Measurements from ENCODE around the gene CDC14B. TPM values are rescaled to one million over a fixed set of nuclear protein-coding genes. Genes with fewer than 3 reads are reported as not detected.

CDC14B gene
- total RNA-seq: 1 to 10 TPM; 2.7 to 3.1 TPM

DNA sequence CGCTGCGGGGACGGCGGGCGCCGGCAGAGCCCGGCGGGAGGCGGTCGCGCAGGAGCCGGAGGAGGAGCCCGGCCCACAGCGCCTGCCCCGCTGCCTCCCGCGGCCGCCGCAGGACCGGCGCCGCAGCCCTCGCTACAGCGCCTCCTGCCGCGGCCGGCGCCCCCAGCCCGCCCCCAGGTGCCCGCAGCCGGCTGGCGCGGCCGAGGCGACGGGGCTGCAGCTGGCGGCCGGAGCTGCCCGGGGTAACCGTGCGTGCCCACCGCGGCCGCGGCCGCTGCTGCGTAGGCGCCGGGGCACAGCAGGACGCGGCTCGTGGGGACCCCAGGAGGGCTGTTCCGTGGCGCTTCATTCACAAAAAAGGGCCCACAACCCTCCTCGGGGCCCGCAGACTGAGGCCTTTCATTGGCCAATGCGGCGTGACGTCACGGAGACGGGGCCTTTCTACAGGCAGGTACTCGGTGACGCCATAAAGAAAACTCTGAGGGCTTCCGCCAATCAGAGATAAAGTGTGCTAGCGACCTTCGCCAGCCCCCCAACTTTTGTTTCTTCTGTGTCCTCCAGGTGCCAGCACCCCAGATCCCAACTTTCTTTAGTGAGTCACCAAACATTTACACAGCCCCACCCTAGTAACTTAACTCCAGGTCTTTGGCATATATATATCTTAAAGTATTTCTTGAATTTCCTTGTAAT, at the start of gene CDC14B:
Gene CDC14B (minus strand): TSS at position 353 of the 690 bp plus-strand sequence. CDS start 465 bp downstream, outside the sequence.
- ChIA-PET POLR2A (no interaction called here), CTCF (interaction anchor here (1.3 kb wide), 1 partner anchor 9 kb away, joined by 3 read pairs; no protein-coding TSS in a partner anchor)

DNA sequence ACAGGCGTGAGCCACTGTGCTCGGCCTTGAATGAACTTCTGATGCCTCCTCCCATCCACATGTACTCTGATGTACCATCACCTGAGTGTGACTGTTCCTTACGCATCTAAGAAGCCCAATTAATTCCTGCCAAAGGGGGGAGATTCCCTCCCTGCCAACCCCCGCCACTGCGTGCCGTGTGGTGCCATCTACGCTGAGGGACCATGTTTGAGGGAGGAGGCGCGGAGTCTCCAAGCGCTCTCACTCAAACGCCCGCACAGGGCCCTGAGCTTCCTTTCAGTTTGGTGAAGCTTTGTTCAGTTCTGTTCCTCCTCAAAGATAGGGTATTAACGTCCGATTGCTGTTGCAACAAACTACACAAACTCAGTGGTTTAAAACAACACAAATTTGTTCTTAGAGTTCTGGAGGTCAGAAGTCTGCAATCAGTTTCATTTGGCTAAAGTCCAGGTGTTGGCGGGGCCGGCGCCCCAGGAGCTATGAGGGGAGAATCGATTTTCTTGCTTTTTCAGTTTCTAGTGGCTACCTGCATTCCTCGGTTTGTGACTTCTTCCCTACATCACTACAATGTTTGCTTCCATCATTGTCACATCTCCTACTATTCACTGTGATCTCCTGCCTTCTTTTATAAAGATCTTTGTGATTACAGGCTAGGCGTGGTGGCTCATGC, 49.4 kb upstream of the CDC14B start:
- CTCF ChIA-PET: no interaction called here
- POLR2A ChIA-PET: no interaction called here

DNA sequence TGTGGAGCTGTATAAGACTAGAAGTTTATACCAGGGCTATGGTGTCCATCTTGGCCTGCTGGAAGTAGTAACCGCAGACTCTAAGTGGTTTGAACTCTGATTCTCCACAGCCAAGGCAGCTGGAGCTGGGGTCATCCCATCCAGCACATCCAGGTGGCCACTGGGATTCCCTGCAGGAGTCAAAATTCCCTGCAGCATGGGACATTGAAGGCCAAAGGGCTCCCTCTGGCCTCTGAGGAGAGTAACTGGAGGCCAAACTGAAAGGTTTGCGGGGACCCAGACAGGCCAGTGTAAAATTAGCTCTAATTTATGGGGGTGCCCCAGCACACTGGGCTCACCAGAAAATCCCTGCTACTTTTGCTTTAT, 47.7 kb upstream of the CDC14B start:
- POLR2A ChIA-PET: no interaction called here
- CTCF ChIA-PET: interaction anchor here (1.1 to 1.8 kb wide), 5 partner anchors 11 to 435 kb away, joined by 4 to 8 read pairs (median 4); no protein-coding TSS in a partner anchor

DNA sequence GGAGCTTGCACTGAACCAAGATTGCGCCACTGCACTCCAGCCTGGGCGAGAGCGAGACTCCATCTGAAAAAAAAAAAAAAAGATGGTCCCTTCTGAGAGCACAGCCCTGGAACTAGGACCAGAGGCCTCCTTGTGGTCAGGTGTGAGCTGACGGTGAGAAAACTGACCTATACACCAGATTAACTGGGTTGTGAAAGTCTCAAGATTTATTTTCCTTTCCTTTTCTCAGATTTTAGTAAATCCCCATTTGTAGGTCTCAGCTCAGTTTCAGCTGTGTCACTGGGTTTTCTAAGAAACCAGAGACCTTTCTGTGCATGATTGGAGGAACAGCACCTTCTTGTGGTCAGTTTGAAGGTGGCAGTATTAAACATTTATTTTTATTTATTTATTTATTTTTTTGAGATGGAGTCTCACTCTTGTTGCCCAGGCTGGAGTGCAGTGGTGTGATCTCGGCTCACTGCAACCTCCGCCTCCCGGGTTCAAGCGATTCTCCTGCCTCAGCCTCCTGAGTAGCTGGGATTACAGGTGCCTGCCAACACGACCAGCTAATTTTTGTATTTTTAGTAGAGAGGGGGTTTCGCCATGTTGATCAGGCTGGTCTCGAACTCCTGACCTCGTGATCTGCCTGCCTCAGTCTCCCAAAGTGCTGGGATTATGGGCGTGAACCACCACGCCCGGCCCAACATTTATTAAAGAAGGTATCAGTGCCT, 47.2 kb upstream of the CDC14B start:
- ChIA-PET POLR2A (interaction anchor here (0.7 kb wide), 1 partner anchor 156 kb away, joined by 7 read pairs; no protein-coding TSS in a partner anchor), CTCF (interaction anchor here (0.5 to 1.8 kb wide), 8 partner anchors 10 to 435 kb away, joined by 3 to 8 read pairs (median 4); no protein-coding TSS in a partner anchor)

DNA sequence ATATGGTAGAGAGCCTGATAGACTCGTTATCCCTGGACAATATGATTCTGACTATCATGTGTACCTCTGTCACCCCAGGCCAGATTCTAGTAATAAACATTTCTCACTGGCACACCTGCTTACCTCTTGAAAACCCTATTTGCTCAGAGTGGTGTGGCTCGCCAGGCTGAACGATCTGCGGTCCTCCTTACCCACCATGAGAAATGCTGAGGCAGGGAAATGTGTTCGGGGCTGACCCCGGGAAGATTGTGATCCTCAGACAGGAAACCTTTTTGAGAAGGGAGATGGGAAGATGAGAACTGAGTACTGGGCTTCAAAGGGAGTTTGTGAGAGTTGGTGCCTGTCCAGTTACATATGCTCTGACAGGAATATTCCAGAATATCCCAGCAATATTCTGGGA, 46.1 kb upstream of the CDC14B start:
- ChIA-PET CTCF (interaction anchor here (0.6 to 0.9 kb wide), 2 partner anchors 230 to 392 kb away, joined by 3 read pairs; no protein-coding TSS in a partner anchor), POLR2A (no interaction called here)

DNA sequence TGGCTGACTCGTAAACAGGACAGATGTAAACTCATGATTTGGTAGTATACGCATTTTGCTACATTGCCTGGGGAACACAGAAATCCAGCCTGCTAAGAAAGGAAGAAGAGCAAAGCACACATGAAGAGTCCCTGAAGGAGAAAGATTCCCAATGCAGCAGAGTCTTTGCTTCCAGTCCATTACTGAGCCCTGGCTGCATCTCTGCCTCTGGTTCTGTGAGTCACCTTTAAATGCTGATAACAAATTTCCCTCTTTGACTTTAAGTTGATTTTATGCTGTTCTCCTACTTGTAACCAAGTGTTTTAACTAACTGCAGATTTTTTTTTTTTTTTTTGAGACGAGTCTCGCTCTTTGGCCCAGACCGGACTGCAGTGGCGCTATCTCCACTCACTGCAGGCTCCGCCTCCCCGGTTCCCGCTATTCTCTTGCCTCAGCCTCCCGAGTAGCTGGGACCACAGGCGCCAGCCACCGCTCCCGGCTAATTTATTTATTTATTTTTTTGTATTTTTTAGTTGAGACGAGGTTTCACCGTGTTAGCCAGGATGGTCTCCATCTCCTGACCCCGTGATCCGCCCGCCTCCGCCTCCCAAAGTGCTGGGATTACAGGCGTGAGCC, 44.0 kb upstream of the CDC14B start:
- CTCF ChIA-PET: no interaction called here
- POLR2A ChIA-PET: no interaction called here

DNA sequence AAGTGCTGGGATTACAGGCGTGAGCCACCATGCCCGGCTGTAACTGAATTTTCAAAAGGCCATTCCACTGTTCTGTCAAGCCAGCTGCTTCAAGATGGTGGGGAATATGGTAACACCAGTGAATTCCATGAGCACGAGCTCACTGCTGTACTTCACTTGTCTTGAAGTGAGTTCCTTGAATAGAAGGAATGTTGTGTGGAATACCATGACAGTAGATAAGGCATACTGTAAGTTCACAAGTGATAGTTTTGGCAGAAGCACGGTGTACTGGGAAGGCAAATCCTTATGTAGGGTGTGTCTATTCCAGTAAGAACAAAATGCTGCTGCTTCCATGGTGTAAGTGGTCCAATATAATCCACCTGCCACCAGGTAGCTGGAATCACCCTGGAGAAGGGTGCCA, 42.1 kb upstream of the CDC14B start:
- ChIA-PET POLR2A (interaction anchor here (0.7 kb wide), 1 partner anchor 20 kb away, joined by 5 read pairs; no protein-coding TSS in a partner anchor), CTCF (no interaction called here)

DNA sequence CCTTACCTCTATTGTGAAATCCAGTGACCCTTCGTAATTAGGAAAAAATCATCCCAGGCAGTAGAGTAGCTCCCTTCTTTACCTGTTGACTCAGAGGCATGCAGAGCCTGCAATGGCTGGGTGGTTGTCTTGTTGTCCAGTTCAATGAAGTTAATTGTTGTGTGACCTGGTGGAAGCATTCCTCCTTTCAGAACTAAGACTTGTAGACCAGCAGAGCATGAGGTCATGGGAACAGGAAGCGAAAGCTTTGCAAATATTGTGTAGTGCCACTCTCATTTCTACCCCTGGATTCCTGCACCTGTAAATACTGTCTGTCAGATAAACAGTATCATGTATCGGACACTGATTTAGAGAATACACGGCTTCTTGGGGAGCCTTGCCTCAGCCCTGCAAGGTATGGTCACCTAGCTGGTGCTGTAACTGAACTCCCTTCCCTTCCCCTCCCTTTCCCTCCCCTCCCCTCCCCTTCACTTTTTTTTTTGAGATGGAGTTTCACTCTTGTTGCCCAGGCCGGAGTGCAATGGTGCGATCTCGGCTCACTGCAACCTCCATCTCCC, 41.1 kb upstream of the CDC14B start:
- CTCF ChIA-PET: no interaction called here

DNA sequence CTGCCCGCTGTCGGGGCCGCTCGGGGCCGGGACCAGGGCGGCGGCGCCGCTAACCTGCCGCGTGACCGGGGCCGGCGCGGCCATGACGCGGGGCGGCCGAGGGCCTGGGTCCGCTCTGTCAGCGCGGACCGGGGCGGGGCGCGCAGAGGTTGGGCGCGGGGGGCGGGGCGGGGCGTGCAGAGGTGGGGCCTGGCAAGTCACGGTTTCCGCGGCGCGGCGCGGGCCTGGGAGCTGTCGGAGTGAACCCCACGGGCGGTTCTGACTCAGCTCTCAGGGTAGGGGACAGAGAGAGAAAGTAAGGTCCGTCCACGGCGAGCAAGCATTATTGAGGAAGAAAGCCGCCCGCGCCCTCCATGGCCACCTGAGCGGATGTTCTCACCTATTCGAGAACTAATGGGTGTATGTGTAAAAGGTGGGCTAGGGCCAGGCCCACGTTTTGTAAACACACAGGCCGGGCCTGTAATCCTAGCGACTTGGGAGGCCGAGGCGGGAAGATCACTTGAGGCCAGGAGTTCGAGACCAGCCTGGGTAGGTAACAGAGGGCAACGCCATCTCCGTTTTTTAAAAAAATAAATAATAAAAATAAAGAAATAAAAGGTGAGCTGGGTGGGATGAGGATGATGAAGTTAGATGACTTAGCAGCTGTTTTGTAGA, 35.7 kb upstream of the CDC14B start, which contains the start of gene PRXL2C:
Gene PRXL2C (minus strand): TSS at position 120 of the 654 bp plus-strand sequence. CDS start 36 bp downstream, at position 84.
- CTCF ChIA-PET: interaction anchor here (0.6 to 1.9 kb wide), 4 partner anchors 11 to 230 kb away, joined by 3 to 6 read pairs (median 3); no protein-coding TSS in a partner anchor

More for the DNA sequence above, 41.1 kb upstream of the CDC14B start:
- POLR2A ChIA-PET: interaction anchor here (0.7 kb wide), 1 partner anchor 21 kb away, joined by 5 read pairs; no protein-coding TSS in a partner anchor

DNA sequence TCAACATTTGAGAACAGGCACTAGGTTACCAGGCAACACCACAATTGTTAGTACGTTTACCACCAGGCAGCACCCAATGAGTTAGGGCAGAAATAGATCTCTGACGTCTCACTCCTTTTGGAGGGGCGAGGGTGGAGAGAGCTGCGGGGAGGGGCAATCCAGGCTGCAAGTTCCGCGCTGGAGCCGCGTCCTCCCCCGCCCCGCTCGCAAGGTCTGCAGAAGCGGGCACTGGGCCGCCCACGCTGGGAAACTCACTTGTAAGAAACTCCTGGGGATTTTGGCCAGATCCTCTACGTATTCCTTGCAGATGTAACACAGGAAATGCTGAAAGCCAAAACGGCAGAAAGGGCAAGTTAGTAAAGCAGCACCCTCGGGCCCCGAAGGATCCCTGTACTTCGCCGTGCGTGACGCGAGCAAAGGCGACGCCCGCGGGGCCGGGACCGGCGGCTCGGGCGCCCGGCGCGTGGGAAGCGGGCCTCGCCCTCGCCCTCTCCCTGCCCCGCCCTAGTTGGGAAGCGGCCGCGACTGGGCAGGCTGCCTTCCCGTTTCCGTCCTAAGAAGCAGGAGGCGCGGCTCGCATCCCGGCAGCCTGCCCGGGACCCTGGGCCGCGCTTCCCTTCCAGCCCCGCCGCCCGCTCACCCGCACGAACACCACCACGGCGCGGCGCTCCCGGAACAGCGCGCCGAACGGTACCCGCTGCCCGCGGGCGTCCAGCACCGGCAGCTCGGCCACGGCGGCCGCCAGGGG, 35.0 kb upstream of the CDC14B start:
- POLR2A ChIA-PET: interaction anchor here (1.0 kb wide), 1 partner anchor 89 kb away, joined by 3 read pairs; no protein-coding TSS in a partner anchor
- CTCF ChIA-PET: no interaction called here

More for the DNA sequence above, 35.7 kb upstream of the CDC14B start, which contains the start of gene PRXL2C:
- POLR2A ChIA-PET: interaction anchor here (0.6 to 1.3 kb wide), 3 partner anchors 89 to 236 kb away, joined by 3 read pairs; partner anchors contain the start of gene HABP4

DNA sequence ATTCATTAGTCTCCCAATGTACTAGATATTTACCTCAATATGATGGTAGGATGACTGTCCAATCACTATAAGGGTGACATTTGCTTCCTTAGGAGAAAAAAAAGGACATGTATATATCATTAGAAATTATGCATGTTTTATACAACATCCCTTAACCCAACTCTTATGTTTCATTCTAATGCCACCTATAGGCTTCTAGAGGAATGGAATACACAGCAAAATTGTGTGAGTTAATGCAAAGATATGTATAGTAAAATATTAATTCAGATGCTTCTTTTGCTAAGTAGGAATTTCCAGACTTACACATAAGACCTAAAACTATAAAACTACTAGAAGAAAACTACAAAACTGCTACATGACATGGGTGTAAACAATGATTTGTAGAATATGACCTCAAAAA, 32.0 kb upstream of the CDC14B start:
- ChIA-PET CTCF (interaction anchor here (0.7 kb wide), 1 partner anchor 817 kb away, joined by 5 read pairs; no protein-coding TSS in a partner anchor), POLR2A (no interaction called here)

DNA sequence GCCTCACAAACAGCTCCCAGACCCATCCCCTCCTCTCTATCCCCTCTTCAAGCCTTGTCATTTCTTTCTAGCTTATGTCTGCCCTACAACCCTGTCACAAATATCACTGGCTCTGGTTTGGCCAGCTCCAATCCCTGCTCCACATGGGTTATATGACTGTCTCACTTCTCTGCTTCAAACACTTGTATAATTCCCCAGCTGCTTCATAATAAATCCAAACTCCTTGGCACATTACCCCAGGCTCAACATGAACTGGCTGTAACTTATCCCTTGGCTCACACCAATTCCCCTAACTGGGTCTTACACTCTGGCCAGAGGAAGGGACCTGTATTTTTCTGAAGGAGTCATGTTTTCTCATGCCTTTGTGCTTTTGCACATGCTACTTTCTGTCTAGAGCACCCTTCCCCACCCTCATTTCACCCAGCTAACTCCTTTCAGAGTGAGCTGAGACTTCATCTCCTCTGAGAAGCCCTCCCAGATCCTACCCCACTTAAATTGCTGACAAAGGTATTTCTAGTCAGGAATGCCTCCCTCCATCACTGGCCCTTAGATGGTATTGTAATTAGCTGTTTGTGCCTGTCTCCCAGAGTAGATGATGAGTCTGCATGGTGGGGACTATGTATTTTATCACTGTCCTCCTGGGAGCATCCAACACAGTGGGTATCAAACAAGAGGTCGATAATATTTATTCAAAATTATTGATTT, 30.1 kb upstream of the CDC14B start:
- ChIA-PET POLR2A (no interaction called here), CTCF (interaction anchor here (1.0 to 1.5 kb wide), 2 partner anchors 201 to 208 kb away, joined by 3 read pairs; no protein-coding TSS in a partner anchor)

DNA sequence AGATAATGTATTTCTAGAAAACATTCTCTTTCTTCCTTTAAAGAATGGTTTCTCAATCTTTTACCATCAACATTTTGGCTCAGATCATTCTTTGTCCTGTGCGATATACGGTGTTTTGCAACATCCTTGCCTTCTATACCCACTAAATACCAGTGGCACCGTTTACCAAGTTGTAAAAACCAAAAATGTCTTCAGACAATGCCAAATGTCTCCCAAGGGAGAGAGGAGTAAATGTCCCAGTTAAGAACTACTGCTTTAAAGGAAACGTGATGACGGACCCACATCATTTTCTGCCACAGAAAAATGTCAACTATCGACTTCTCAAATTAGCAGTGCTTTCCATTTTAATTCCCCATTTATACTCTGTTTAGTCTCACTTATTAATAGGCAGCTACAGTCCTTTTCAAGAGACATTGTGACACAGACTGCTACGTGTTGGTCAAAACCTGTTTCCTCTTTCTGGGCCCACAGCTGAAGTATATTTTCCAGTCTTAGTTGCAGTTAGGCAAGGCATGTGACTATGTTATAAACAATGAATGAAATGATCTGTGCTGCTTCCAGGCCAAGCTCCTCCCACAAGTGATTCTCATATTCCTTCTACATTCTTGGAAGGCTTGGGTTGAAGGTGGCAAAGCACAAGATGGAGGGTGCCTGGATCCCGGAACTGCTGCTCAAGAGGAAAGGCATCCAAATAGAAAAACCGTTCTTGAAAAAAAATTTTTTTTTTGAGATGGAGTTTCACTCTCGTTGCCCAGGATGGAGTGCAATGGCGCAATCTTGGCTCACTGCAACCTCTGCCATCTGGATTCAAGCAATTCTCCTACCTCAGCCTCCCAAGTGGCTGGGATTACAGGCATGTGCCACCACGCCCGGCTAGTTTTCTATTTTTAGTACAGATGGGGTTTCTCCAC, 26.7 kb upstream of the CDC14B start:
- CTCF ChIA-PET: interaction anchor here (1.0 kb wide), 1 partner anchor 93 kb away, joined by 3 read pairs; no protein-coding TSS in a partner anchor
- POLR2A ChIA-PET: no interaction called here

DNA sequence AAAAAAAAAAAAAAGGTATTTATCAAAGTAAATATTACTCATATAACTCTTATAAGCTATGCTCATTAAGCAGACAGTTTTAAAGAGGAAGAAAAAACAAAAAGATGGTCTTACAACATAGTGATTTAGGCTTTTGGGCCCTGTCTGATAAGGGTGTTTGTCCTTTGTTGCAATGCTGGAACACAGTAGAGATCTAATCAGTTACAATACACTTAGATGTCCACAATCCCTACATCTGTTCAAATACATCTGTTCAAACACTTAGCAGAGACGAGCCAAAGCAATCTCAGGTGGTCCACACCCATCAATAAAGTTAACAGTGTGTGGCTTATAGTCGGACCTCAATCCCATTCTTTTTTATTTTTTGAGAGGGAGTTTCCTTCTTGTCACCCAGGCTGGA, 24.5 kb upstream of the CDC14B start:
- POLR2A ChIA-PET: interaction anchor here (0.6 kb wide), 1 partner anchor 1079 kb away, joined by 3 read pairs; no protein-coding TSS in a partner anchor

DNA sequence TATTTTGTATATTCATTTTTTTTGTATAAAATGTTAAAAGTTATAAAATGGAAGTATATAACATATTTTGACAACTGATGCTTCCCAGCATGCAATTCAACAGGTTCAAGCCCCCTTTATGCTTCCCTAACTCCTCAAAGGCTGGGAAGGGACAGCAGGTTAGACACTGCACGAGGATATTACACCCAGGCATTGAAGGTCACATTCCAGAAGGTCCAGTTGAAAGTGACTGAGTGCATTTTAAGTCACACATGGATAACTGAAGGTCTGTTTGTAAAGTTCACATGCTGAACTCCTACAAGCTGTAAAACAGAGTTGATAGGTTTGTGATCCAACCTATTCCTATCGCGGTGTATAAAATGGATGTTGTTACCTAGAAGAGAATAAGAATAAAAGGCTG, 21.9 kb upstream of the CDC14B start:
- CTCF ChIA-PET: no interaction called here

More for the DNA sequence above, 24.5 kb upstream of the CDC14B start:
- CTCF ChIA-PET: interaction anchor here (0.6 kb wide), 1 partner anchor 730 kb away, joined by 3 read pairs; no protein-coding TSS in a partner anchor

More for the DNA sequence above, 21.9 kb upstream of the CDC14B start:
- POLR2A ChIA-PET: no interaction called here
